DLD1 (cell line): ENCODE data around the gene SLC22A3.
"Not testable (repeated sequence)": the region's sequence is repeated elsewhere in the genome, so short reads cannot be mapped to it uniquely, and the experiment has no call there.

ENCODE experiments used
- in situ Hi-C: cut with HindIII; loops from 2 replicates; pipeline ENCODE4 v1.10.0; 2017; ENCODE audit warnings: low sequenced_read_pairs

Gene SLC22A3

DNA sequence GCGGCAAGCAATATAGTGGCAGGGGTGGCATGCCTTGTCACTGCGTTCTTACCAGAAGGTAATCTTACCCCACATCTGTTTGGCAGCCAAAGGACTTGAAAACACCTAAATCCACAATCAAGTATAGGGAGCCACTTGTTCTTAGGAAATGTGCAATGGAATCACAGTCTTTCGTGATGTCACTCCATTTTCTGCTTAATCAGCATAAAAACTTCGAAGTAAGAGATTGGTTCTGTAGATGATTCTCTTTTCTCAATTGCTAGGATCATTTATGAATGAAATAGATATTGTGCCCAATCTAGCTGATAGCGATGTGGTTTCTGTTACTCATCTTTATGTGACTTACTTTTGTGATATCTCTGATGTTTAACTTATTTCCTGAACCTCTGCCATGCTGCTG, 89.0 kb downstream of the SLC22A3 start:
- in situ Hi-C loops: no loop called here

DNA sequence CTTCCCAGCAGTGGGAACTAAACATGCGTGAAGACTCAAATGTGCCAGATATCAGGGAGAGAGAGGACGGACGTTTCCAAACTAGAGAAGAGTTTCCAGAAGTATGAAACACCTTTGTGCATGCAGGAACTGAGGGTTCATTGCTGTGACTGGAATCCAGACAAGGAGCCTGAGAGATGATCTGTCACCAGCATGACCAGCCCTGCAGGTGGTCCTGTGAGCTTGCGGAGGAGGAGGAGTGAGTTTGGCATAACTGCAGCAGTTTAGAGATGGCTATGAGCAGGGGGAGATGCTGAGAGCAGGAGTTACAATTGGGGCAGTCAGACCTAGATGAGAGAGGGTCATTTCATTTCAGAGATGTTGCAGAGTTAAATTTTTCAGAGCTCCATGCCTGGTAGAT, 89.6 kb downstream of the SLC22A3 start:
- in situ Hi-C loops: no loop called here

GRCh38 chr6:160438481-160438880, 90.3 kb downstream of the SLC22A3 start:
- in situ Hi-C loops: no loop called here

GRCh38 chr6:160439751-160440150, 91.6 kb downstream of the SLC22A3 start:
- in situ Hi-C loops: no loop called here

DNA sequence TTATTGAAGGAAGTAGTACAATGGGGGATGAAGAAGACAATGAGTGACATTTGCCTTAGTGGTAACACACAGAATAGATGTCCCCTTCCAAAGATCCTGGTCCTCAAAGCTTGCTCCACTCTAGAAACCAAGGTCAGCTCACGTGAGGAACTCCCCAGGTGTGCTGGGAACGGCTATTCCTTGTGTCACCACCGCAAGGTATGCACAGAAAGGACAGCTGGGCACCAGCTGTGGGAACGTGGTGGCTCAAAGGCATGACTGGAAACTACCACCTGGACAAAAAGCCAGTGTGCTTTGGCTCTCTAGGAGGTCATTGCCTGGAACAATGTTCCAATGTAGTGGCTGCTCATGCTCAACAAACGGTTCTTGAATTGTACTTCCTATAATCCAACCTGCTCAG, 94.0 kb downstream of the SLC22A3 start:
- in situ Hi-C loops: no loop called here

- in situ Hi-C loops: no loop called here
Observed at GRCh38 chr6:160445130-160445529, 97.0 kb downstream of the SLC22A3 start.

GRCh38 chr6:160447350-160447749, 99.2 kb downstream of the SLC22A3 start:
- in situ Hi-C loops: no loop called here

- in situ Hi-C loops: not testable (repeated sequence)
Observed at GRCh38 chr6:160449787-160450186, 101.6 kb downstream of the SLC22A3 start.

DNA sequence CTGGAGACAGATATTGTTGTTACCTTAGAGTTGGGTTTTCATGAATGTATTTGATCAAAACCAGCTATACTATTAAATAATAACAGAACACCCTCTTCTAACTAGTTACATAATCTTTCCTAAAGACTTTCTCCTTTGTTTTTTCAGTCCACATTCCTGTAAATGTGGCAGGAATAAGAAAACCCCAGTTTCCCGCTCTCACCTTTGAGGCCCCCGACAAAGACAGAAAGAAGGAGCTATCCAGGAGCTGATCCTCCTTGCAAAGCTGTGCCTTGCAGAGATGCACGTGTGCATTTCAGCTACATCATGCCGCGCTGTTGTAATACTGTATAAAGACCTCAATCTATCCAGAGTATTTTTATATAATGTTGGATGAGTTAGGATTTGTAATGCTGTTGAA, 102.7 kb downstream of the SLC22A3 start:
- in situ Hi-C loops: no loop called here

- in situ Hi-C loops: no loop called here
Observed at GRCh38 chr6:160454303-160454702, 106.1 kb downstream of the SLC22A3 start.

DNA sequence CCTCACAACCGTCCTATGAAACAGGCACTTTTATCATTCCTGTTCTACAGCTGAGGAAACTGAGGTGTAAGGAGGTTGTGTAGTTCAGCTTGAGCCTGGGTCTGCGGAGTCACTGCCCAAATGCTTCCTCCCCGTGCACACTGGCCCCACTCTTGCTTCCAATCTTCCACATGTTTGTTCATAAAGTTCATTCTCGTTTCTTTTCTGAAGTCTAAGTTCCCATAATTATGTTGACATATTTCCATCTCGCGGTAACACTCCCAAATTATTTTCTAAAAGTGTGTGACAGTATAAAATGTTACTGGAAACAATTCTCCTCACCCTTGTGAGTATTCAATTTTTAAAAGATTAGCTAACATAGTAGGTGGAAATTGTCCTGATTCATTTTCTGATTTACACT, 106.9 kb downstream of the SLC22A3 start:
- in situ Hi-C loops: no loop called here

- in situ Hi-C loops: no loop called here
Observed at GRCh38 chr6:160455541-160456213, 107.5 kb downstream of the SLC22A3 start.

DNA sequence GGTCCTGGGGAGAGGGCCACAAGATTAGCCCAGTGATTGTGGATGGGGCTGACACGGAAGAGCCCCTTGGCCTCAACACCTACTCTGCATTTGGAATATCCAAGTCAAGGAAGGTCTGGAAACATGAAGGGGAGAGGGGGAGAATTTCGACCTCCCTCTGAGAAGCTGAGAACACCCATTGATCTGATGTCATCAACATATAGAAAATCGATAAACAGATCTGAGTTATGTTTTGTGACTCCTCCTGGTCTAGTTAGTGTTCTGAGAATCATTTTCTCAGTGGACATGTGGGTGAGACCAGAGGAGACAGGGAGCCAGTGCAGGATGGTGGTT, 108.0 kb downstream of the SLC22A3 start:
- in situ Hi-C loops: no loop called here

GRCh38 chr6:160457823-160458222, 109.6 kb downstream of the SLC22A3 start:
- in situ Hi-C loops: no loop called here

DNA sequence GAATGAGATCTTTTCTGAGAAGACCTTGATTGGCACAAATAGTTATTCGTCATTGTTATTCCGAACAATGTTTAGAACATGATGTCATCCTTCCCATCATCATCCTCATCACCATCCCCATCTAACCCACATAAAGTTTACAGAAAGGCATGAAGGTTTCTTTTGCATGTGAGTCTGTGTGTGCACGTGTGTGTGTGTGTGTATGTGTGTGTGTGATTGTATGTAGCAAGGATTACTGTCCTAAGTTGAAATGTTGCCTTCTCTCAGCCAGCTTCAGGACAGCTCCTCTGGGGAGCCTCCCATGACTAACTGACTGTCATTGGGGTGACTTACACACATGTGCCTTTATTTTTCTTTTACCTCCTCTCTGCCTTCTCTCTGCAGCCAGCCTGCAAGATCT, 113.5 kb downstream of the SLC22A3 start:
- in situ Hi-C loops: no loop called here

GRCh38 chr6:160462116-160462515, 113.9 kb downstream of the SLC22A3 start:
- in situ Hi-C loops: no loop called here

DNA sequence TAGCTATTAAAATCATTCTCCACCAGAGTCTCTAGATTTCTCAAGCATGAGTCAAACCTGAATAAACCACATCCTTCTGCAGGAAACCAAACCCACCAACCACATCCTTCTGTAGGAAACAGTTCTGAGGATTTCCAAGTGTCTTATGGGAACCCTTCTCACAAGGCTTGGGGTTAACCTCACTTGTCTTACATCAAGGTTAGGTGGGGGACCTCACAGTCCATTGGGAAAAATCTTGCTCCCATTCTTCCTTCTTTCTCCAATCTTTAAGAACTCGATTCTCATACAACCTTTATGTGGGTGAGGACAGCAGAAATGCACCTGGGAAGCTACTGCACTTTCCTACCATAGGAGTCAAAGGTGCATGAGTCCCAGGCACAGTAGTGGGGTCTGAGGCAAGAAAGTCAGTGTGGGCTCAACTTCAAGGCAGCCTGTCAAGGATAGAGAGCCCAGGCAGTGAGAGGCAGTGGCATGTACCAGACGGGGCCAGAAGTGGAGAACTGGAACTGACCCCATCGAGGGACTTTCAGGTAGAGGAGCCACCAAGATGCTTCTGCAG, 114.5 kb downstream of the SLC22A3 start:
- in situ Hi-C loops: no loop called here

GRCh38 chr6:160464744-160465143, 116.6 kb downstream of the SLC22A3 start:
- in situ Hi-C loops: no loop called here

DNA sequence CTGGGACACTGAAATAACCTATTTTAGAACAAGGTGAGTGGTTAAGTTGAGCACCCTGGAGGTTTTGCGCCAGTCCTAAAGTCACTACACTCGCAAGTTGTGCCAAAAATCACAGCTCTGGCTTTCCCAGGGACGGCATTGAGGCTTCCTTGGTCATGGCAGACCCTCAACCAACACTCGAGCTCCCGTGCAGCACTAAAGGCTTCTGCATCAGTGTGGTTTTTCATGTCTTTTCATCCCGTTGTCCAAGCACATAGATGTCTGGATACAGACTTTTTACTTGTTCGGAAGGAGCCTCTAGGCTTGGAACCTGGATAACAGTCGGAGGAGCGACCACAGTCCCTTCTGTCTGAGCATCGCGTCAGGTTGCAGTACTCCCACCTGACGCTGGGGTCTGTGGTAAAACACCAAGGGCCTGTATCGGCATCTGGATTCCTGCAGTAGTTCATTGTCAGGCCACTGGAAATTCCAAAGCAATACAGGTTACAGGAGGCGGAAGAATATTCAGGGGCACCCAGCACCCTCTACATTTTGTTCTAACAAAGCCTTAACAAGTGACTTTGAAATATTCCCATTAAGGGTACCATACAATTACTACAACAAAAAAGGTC, 119.2 kb downstream of the SLC22A3 start:
- in situ Hi-C loops: not testable (repeated sequence)

GRCh38 chr6:160469153-160469552, 121.0 kb downstream of the SLC22A3 start:
- in situ Hi-C loops: no loop called here

DNA sequence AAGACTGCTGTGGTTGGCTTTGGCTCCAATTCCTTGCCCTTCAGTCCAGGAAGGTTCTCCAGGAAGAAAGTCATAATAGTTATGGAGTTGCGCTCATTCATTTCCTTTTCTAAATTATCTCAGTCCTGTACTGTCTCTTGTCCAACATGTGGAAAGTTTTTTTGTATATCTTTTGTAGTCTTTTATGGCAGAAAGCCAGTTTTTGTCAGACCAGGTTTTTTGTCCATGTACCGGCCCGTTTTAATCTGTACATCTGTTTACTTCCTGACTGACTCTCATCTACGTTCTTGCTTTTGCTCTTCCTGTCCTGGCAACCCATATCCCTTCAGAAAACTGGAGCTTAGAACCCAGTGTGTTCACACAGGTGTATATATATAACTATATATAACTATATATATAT, 127.9 kb downstream of the SLC22A3 start:
- in situ Hi-C loops: not testable (repeated sequence)

DNA sequence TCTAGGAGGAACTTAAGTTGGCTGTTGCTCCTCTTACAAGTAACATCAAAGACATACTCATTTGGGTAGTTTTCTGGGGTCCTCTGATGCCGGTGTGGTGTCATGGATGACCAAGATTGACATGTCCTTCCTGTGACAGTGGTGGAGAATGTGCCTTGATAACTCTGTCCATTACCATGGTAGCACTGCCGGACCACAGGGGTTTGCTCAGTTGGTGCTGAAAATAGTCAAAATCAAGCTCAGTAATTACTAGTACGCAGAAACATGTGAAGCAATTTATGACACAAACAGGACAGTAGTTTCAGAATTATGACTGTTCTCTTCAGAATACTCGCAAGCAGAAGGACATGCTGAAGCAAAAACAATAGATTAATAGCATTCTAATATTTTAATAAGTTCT, 128.9 kb downstream of the SLC22A3 start:
- in situ Hi-C loops: not testable (repeated sequence)

DNA sequence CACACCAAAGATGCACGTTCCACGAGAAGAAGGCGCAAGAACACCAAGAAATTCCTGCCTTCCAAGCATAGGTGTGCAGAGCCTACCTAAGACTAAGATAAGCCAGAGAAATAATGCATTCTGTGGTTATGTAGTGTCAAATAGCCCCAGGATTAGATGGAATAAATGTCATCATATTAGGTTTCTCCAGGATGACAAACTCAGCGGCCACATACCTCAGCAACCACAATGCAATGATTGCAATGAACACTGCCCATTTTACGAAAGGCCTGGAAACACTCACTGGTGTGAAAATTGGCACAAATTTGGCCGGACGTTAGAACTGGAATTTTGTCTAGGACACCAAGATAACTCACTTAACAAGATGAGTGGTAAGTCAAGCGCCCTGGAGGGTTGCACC, 129.7 kb downstream of the SLC22A3 start:
- in situ Hi-C loops: no loop called here
